22Rv1 (cell line): ENCODE data around the gene SNAP47.
A peak's percentile ranks its signal among the peaks of the same experiment; 100 is the strongest.

ENCODE experiments used
- H3K27ac ChIP-seq: fragments of 450-650 bp; 2 replicates; pipeline ENCODE4 v1.5.1; 2017
- CTCF ChIP-seq: fragments of 450-650 bp; IDR thresholded peaks from 2 replicates; pipeline ENCODE4 v1.5.1; 2017; ENCODE audit warnings: mild to moderate bottlenecking
- ZFX ChIP-seq: fragments of 450-650 bp; IDR thresholded peaks from 2 replicates; pipeline ENCODE4 v1.6.1; 2017; ENCODE audit warnings: antibody characterized with exemption, borderline replicate concordance

The SNAP47 gene

GRCh38 chr1:227815468-227816409 is 80.5 kb downstream of the SNAP47 start, which contains the start of gene PRSS38:
TSS of gene PRSS38 (plus strand) at chr1:227815675. CDS start at chr1:227815717, 42 bp downstream.
- H3K27ac ChIP-seq: no peak within 1 kb of the TSS
- no peak for TF ChIP-seq ZFX
- TF ChIP-seq CTCF: peak; percentile 33; the same call in 1 of the 2 replicates

- TF ChIP-seq CTCF (no peak), ZFX (no peak)
- H3K27ac ChIP-seq: no peak overlapping the region
Measured at GRCh38 chr1:227816750-227817446, 81.7 kb downstream of the SNAP47 start.

- TF ChIP-seq CTCF (no peak), ZFX (no peak)
- H3K27ac ChIP-seq: no peak overlapping the region
Measured at GRCh38 chr1:227823537-227823936, 88.3 kb downstream of the SNAP47 start.

GRCh38 chr1:227824204-227824603 is 89.0 kb downstream of the SNAP47 start:
- H3K27ac ChIP-seq: no peak overlapping the region
- TF ChIP-seq ZFX (no peak), CTCF (no peak)

- no peak overlapping the region for H3K27ac ChIP-seq
- TF ChIP-seq CTCF: no peak
- no peak for TF ChIP-seq ZFX
Measured at GRCh38 chr1:227828786-227829185, 93.6 kb downstream of the SNAP47 start.
